CD1c-positive myeloid dendritic cell (primary cell): Measurements from ENCODE around the gene GTPBP4.
A peak's percentile ranks its signal among the peaks of the same experiment; 100 is the strongest.

Experiments
- DNase-seq: peaks from one replicate; pipeline ENCODE4 v3.0.0-alpha.2; 2016; ENCODE audit errors: extremely low spot score

GTPBP4 gene

GRCh38 chr10:966466-967235, 21.6 kb upstream of the GTPBP4 start:
- DNase-seq: no peak

- no peak for DNase-seq
Measured at GRCh38 chr10:968546-969199, 19.6 kb upstream of the GTPBP4 start.

DNA sequence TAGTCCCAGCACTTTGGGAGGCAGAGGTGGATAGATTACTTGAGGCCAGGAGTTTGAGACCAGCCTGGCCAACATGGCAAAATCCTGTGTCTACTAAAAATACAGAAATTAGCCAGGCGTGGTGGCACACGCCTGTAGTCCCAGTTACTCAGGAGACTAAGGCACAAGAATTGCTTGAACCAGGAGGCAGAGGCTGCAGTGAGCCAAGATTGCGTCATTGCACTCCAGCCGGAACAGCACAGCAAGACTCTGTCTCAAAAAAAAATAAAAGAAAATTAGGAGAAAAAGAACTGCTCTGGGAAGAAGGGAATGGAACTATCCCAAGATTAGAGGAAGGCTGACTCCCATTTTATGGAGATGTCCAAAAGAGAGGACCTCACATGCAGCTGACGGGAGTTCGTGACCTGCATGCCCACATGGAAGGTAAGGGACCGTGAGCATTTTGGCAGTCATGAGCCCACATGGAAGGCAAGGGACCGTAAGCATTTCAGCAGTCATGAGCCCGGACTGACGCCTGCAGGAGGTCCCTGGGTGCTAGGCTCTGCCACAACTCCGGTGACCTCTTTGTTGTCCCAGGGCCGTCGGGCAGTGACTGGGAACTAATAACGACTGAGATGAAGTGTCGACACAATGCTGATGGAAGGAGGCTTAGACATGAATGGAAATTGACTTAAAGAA, 18.6 kb upstream of the GTPBP4 start:
- no peak for DNase-seq

DNA sequence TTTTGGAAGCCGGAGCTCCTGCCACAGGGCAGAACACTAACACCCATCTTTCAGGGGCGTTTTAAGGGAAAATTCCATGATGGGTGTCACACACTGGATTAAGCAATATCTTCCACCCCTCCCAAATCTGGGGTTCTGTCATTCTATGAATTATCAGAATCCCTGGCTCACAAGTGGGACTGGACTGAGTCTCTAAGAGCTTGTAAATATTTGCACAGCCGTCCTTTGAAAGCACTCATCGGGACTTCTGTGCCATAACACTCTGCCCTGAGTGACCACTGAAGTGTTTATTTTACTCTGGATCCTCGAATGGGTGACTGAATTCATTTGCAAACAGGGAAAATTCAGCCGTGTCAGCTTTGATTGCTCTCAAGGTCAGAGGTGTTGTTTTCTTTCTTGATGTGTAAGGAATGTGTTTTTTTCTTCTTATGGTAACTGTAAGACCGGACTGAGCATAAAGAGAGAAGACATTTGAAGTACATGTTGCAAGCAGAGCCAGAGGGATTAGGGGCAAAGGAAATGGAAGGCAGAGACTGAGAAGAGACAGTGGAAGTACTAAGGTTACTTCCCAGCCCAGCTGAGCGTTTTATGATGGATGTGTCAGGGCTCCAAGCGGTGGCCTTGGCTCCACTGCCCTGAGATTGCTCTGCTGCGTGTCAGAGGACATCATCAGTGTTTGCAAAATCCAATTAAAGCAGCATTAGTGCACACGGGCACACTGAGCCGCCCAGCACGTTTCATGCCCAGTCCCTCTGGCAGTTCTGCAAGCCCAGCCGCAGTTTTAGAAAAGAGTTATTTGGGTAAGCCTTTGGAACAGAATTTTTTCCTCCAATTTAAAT, 17.7 kb upstream of the GTPBP4 start:
- no peak for DNase-seq

DNA sequence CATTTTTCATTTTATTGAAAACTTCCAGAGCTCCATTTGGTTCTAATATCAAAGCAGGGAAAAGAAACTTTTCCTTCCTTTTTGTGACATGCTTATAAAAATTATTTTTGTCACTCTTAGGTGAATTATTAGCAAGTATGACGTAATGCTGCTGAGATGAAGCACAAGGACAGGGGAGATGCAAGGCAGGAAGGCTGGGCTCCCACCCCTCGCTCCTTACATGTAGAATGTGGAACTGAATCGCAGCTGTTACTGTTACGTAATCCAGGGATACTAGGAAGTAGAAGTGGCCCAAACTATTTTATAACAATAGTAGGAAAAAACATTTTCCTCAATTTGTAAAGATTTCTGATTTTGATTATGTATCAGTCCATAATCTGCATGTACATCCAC, 17.1 kb upstream of the GTPBP4 start:
- peak; percentile 69 for DNase-seq

- no peak for DNase-seq
Measured at GRCh38 chr10:971613-972012, 16.6 kb upstream of the GTPBP4 start.

- peak; percentile 22 for DNase-seq
Measured at GRCh38 chr10:972763-973162, 15.5 kb upstream of the GTPBP4 start.

GRCh38 chr10:974038-974784, 14.0 kb upstream of the GTPBP4 start:
- DNase-seq: no peak

DNA sequence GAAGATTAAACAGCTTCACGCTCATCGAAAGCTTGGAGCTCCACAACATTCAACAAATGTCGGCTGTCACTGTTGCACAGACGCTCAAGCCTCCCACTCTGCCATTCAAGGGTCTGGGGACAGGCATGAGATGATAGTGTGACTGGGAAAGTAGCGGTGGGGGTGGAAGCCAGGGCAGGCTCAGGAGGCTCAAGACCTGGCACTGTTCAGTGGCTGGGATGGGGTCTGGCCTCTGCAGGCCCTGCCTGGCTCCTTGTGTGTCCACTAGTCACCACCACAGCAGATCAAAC, 13.5 kb upstream of the GTPBP4 start:
- DNase-seq: no peak

- no peak for DNase-seq
Measured at GRCh38 chr10:976316-976715, 11.9 kb upstream of the GTPBP4 start.

DNA sequence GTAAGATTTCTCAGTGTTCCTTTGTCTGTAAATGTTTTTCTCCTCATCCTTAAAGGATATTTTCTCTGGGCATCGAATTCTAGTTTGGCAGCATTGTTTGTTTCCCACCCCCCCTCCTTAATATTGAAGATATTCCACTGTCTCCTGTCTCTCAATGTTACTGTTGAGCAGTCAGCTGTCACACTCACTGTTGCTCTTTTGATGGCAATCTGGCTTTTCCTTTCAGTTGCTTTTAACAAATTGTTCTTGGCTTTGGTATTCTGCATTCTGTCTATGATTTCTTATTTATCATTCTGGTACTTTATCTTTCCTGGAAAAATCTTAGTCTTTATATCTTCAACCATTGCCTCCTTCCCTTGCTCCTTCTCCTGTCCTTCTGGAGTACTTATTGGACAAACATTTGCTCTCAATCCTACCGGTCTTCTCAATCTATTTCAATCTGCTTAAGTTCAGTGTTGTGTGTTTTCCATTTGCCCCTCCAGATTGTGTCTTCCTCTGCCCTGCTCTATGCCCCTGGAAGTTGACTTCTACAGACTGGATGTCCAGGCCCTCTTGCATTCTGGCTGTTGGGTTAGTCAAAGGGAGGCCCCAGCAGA, 9.3 kb upstream of the GTPBP4 start:
- no peak for DNase-seq

- no peak for DNase-seq
Measured at GRCh38 chr10:980468-981093, 7.7 kb upstream of the GTPBP4 start.

GRCh38 chr10:983401-983800, 4.8 kb upstream of the GTPBP4 start:
- no peak for DNase-seq

DNA sequence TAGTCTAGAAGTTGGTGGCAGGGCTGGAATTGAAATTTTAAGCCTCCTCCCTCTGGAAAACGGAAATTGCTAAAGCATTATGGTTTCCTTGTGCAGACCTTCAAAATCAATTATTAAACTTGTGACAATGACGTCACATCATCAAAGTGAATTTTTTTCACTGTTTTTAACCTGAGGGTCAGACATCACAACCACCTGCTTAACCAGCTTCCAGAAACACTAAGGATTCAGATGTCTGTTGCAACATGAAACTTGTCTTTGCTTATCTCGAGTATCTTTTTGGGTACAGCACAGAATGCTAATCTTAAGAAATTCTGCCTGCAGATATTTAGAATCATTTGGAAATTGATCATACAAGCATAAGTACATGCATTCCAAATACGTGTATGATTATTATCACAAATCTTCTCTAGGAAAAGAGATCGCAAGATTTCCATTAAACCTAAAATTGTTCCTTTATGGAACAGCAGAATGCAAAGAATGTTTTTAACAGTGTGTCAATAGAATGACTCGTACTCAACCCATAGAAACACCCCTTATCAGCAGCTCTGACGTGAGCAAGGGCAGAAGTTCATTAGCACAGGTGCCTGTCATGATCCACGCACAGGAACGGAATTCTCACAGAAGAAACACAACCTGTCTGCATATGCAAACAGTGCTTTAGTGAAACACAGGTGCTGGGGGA, 4.1 kb upstream of the GTPBP4 start:
- no peak for DNase-seq

DNA sequence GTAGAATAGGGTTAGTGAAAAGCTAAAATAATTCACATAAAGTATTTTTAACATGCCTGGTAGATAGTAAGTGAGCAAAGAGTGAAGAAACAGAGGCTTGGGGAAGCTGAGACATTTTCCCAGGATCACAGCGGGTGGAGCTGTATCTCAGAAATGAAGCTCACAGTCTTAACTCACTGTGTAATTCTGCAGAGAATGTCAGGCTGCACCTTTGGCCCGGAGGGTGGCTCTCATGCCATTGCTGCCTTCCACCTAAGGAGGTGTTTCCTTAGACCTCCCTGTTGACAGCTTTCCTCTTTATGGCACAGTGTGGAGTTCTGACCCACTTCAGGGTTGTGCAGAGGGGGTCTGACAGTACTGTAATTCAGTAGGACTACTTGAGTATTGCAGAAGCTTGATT, 2.9 kb upstream of the GTPBP4 start:
- no peak for DNase-seq

GRCh38 chr10:986137-986825, 2.0 kb upstream of the GTPBP4 start:
- DNase-seq: no peak

GRCh38 chr10:986881-987619, 1.2 kb upstream of the GTPBP4 start:
- no peak for DNase-seq

DNA sequence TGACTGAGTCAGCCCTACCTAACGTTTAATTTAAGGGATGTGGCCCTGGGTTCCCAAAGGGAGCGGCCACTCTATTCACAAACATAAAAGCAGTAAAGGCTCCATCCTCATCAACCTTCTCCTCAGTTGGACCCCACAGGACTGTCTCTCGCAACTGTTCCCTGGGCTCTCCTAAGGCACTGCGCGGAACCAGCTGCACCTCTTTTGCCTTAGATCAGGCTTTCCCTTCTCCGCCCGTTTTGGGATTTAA, 689 bp upstream of the GTPBP4 start:
- no peak for DNase-seq
